Fibroblast of the aortic adventitia (primary cell): ENCODE data around the gene KISS1. TPM values are rescaled to one million over a fixed set of nuclear protein-coding genes. Genes with fewer than 3 reads are reported as not detected.

ENCODE experiments used
- DNase-seq: peaks from one replicate; pipeline ENCODE4 v3.0.0-alpha.2; 2010; ENCODE audit warnings: low read depth
- H3K4me3 ChIP-seq: 2 replicates; pipeline ENCODE4 v1.5.1; 2011; ENCODE audit warnings: low read depth, mild to moderate bottlenecking, control low read depth, low read length, moderate library complexity
- total RNA-seq: library from RNA; depleted of rRNA; stranded (reverse); fragments of >200 nt; gene quantifications from 2 replicates; pipeline ENCODE4 v1.2.3, GENCODE V29; 2012; ENCODE audit warnings: low replicate concordance
- TF ChIP-seq, protein P1 (sequence below): IDR thresholded peaks from 2 replicates; pipeline ENCODE4 v1.5.1; 2011; ENCODE audit warnings: mild to moderate bottlenecking, low read length, control low read depth, inconsistent platforms; ENCODE audit not compliant: insufficient read depth

Gene KISS1
- total RNA-seq, 1 donor, result not detected

DNA sequence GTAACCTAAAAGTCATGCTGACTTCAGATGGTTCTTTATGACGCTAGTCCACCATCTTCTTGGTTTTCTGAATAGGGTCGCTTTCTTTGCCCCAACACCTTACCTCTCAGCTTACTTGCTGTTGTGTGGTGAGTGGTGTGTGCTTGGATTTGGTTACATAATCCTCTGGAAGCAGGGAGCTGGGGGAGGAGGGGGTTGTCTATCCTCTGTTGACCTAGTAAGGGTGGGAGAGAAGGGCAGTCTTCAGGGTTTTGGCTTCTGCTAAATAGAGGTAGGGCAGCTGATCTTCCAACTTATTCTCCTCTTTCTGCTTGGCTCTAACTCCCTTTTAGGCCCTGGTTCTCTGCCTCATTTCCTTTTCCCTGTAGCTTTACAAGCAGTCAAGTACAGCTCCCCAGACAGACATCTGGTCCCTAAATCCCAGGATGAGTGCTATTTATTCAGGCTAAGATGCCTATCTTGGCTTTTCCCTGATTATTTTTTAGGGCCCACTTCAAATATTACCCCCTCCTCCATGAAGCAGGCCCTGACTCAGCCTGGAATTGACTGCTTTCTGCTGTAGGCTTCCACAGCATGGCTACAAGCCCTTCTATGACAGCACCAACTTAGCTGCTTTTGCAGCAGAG, 23.8 kb downstream of the KISS1 start:
- TF ChIP-seq, protein P1, sequence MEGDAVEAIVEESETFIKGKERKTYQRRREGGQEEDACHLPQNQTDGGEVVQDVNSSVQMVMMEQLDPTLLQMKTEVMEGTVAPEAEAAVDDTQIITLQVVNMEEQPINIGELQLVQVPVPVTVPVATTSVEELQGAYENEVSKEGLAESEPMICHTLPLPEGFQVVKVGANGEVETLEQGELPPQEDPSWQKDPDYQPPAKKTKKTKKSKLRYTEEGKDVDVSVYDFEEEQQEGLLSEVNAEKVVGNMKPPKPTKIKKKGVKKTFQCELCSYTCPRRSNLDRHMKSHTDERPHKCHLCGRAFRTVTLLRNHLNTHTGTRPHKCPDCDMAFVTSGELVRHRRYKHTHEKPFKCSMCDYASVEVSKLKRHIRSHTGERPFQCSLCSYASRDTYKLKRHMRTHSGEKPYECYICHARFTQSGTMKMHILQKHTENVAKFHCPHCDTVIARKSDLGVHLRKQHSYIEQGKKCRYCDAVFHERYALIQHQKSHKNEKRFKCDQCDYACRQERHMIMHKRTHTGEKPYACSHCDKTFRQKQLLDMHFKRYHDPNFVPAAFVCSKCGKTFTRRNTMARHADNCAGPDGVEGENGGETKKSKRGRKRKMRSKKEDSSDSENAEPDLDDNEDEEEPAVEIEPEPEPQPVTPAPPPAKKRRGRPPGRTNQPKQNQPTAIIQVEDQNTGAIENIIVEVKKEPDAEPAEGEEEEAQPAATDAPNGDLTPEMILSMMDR, result no peak
- no peak overlapping the region for H3K4me3 ChIP-seq
- no peak for DNase-seq

DNA sequence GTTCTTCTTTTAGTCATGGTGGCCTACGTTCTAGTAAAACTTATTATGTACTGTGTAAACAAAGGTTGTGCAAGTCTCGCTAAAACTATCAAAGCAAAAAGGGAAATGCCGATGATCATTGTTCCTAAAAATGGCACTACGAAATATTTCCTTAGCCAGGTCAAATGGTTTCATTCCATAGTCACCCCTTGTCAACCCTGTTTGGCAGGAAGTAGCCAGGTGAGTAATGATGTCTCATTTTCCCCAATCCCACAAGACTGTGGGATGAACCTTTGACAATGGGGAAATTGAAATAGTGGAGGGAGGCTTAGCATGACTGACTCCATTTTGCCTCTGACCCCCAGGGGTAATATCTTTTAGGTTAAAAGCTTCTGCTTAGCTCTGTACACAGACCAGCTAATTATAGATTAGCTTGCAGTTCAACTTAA, 24.5 kb downstream of the KISS1 start:
- H3K4me3 ChIP-seq, result no peak overlapping the region
- TF ChIP-seq, protein P1, result no peak
- DNase-seq, result peak; percentile 68

DNA sequence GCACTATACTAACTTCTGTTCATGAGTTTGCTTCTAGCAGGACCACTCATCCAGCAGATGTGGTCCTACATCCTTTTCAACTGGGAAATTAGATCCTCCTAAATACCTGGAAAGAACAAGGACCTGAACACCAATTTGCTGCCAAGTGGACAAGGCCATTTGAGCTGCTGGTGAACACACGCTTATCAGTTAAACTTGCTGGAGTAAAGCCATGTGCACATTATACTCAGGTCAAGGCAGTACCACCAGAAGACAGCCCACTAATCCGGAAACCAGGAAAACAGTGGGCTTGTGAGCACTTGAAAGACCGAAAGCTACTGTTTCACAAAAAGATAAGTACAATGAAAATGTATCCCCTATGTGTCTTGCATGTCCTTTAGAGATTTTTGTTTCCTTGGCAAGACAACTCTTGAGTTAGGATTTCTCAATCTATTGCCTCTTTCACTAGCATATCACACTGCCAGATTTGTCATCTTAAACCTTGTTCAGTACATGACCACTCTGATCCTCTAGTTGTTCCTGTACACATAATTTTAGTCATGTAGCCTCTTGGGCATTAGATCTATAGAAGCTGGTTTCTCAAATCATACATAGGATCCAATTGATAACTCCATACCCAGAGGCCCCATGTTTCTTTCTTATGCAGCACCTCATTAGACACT, 25.7 kb downstream of the KISS1 start:
- H3K4me3 ChIP-seq, result no peak overlapping the region
- DNase-seq, result no peak
- TF ChIP-seq, protein P1, result no peak

DNA sequence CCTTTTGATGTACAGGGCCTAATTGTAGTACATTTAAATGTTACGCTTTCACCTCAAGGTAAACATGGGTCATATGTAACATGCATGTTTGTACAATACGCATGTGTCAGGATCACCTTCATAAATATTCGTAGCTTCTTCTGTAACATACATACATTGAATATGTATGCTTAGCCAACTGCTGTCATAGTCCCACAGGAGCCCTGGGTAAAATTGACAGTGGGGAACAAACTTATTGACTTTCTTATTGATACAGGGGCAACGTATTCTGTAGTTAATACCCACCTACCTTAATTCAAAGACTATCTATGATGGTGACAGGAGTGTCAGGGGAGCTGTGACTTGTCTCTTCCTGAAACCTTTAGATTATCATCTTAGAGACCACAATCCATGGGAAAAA, 26.4 kb downstream of the KISS1 start:
- H3K4me3 ChIP-seq, result no peak overlapping the region

DNA sequence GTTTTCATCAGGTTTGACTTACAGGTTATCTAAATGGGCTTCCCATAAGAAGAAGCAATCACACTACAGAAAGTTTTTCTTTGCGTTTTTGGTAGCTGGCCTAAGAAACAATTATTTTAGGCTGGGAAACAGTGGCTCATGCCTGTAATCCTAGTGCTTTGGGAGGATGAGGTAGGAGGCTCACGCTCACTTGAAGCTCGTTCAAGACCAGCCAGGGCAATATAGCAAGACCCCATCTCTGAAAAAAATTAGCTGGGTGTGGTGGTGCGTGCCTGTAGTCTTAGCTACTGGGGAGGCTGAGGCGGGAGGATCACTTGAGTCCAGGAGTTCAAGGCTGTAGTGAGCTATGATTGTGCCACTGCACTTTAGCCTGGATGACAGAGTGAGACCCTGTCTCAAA, 28.6 kb downstream of the KISS1 start:
- TF ChIP-seq, protein P1, result no peak
- no peak overlapping the region for H3K4me3 ChIP-seq
- DNase-seq, result no peak

More for the DNA sequence above, 26.4 kb downstream of the KISS1 start:
- TF ChIP-seq, protein P1, result no peak
- no peak for DNase-seq

DNA sequence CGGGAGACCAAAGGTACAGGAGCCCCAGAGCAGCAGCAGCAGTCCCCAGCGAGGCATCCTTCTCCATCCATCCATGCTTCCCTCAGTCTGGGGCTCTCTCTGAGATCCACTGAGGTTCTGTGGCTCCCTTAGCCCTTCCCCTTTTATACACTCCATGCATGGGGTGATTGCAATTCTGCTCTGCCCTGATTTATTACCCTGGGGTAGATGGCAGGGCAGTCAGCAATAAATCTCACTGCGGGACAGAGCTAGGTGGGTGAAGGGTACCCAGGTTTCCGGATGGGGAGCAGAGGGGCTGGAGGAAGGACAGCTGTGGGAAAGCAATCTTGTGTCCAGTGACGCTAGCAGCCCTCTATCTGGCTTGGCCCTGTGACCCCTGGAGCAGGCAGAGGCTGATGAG, 30.1 kb downstream of the KISS1 start, which contains the start of gene REN:
Gene REN (minus strand): TSS at position 119 of the 400 bp plus-strand sequence. CDS start 44 bp downstream, at position 75.
- TF ChIP-seq, protein P1, result no peak
- H3K4me3 ChIP-seq, result no peak within 1 kb of the TSS
- DNase-seq, result no peak
